H1 (cell line): ENCODE data around the gene MRPL17. TPM values are rescaled to one million over a fixed set of nuclear protein-coding genes. Genes with fewer than 3 reads are reported as not detected.

ENCODE experiments used
- CTCF ChIA-PET: fragments of 300-600 bp; sonication (Branson Sonifier 250); formaldehyde crosslinking; loops from one replicate; lab custom pipeline; 2021; ENCODE audit not compliant: partially characterized antibody; lab: Charles Lee
- POLR2A ChIA-PET: fragments of 300-600 bp; sonication (Branson Sonifier 250); formaldehyde crosslinking; loops from one replicate; lab custom pipeline; 2021; ENCODE audit warnings: inconsistent platforms; ENCODE audit not compliant: partially characterized antibody; lab: Charles Lee
- DNase-seq, 2 experiments: peaks; one replicate each; pipeline versions ENCODE4 v3.0.0 to v3.0.0-alpha.2; 2010 to 2022; ENCODE audit warnings: low spot score in 2 of 2, low read depth in 1 of 2, mixed read lengths in 1 of 2
- FAIRE-seq: peaks from 2 replicates; lab custom pipeline; 2011; peaks lifted over from hg19 to GRCh38; lab: Jason Lieb, UNC
- H2AFZ ChIP-seq: 2 replicates; pipeline ENCODE4 v1.8.1; 2012; ENCODE audit warnings: low read length, inconsistent platforms
- H2AK5ac ChIP-seq: 2 replicates; pipeline ENCODE4 v1.6.1; 2013; ENCODE audit warnings: low read depth, low read length
- H2BK120ac ChIP-seq: replicated peaks from 2 replicates; pipeline ENCODE3; 2013; ENCODE audit warnings: low read depth, low read length, inconsistent platforms
- H2BK12ac ChIP-seq: 2 replicates; pipeline ENCODE4 v1.6.1; 2013; ENCODE audit warnings: low read depth, low read length
- H2BK15ac ChIP-seq: 2 replicates; pipeline ENCODE4 v1.6.1; 2013; ENCODE audit warnings: low read length
- H2BK20ac ChIP-seq: 2 replicates; pipeline ENCODE4 v1.6.1; 2013; ENCODE audit warnings: low read length
- H2BK5ac ChIP-seq: 2 replicates; pipeline ENCODE4 v1.6.1; 2013; ENCODE audit warnings: low read depth, low read length
- H3K14ac ChIP-seq: 2 replicates; pipeline ENCODE4 v1.6.1; 2013; ENCODE audit warnings: inconsistent platforms; ENCODE audit not compliant: insufficient read length
- H3K18ac ChIP-seq: 2 replicates; pipeline ENCODE4 v1.6.1; 2013; ENCODE audit warnings: low read length; ENCODE audit errors: extremely low read depth
- H3K23ac ChIP-seq: 2 replicates; pipeline ENCODE4 v1.6.1; 2013; ENCODE audit warnings: inconsistent platforms; ENCODE audit not compliant: insufficient read length
- H3K23me2 ChIP-seq: 2 replicates; pipeline ENCODE4 v1.6.1; 2013; ENCODE audit warnings: low read depth, low read length
- H3K27ac ChIP-seq: 2 replicates; pipeline ENCODE4 v1.6.1; 2011; ENCODE audit warnings: low read depth, low read length, inconsistent platforms
- H3K27me3 ChIP-seq, 4 experiments: replicated peaks in 1 of 4; 1 replicate in 1 of 4; 2 replicates in 3 of 4; pipeline versions ENCODE4 v1.6.1 to v1.8.1; 2011 to 2013; ENCODE audit warnings: low read length in 3 of 4, mild to moderate bottlenecking in 3 of 4, inconsistent platforms in 2 of 4, mixed read lengths in 2 of 4, moderate library complexity in 1 of 4; ENCODE audit not compliant: control insufficient read depth in 3 of 4, insufficient read depth in 3 of 4; ENCODE audit errors: extremely low read depth in 1 of 4
- H3K36me3 ChIP-seq, 4 experiments: 2 replicates each; pipeline versions ENCODE4 v1.6.1 to v1.8.1; 2011 to 2013; ENCODE audit warnings: mild to moderate bottlenecking in 4 of 4, low read length in 3 of 4, moderate library complexity in 2 of 4, control low read depth in 1 of 4, inconsistent platforms in 1 of 4; ENCODE audit not compliant: insufficient read depth in 4 of 4, control insufficient read depth in 2 of 4
- H3K4ac ChIP-seq: replicated peaks from 2 replicates; pipeline ENCODE3; 2013; ENCODE audit warnings: low read length, low read depth, mixed read lengths, inconsistent platforms; ENCODE audit not compliant: insufficient read length
- H3K4me1 ChIP-seq, 4 experiments: replicated peaks in 1 of 4; 1 replicate in 1 of 4; 2 replicates in 3 of 4; pipeline versions ENCODE4 v1.6.1 to v1.8.1; 2011 to 2013; ENCODE audit warnings: low read length in 3 of 4, inconsistent platforms in 2 of 4, mixed read lengths in 1 of 4; ENCODE audit not compliant: insufficient read depth in 4 of 4, control insufficient read depth in 3 of 4
- H3K4me2 ChIP-seq, 2 experiments: 2 replicates each; pipeline versions ENCODE4 v1.6.1 to v1.8.1; 2011 to 2013; ENCODE audit warnings: low read depth in 2 of 2, low read length in 2 of 2, control low read depth in 1 of 2, inconsistent platforms in 1 of 2, mild to moderate bottlenecking in 1 of 2; ENCODE audit not compliant: insufficient read depth in 1 of 2
- H3K4me3 ChIP-seq, 4 experiments: fragments of 200-600, 300-600 bp in 1 of 4; sonication (generic), shearing (Covaris generic), sonication (Bioruptor Twin) in 1 of 4; 2 replicates each; pipeline versions ENCODE4 v1.5.1 to v1.8.1; 2011 to 2016; ENCODE audit warnings: low read length in 4 of 4, low read depth in 3 of 4, control low read depth in 2 of 4, inconsistent platforms in 2 of 4, mild to moderate bottlenecking in 2 of 4, mixed read lengths in 1 of 4, moderate library complexity in 1 of 4; ENCODE audit not compliant: insufficient read depth in 2 of 4; ENCODE audit errors: extremely low read depth in 1 of 4
- H3K56ac ChIP-seq: replicated peaks from 2 replicates; pipeline ENCODE3; 2013; ENCODE audit warnings: low read depth, mild to moderate bottlenecking, mixed read lengths, low read length, inconsistent platforms; ENCODE audit not compliant: insufficient read length
- H3K79me1 ChIP-seq: 2 replicates; pipeline ENCODE4 v1.6.1; 2013; ENCODE audit warnings: low read depth, low read length, control low read depth
- H3K79me2 ChIP-seq, 2 experiments: 2 replicates each; pipeline versions ENCODE4 v1.6.1 to v1.8.1; 2012 to 2013; ENCODE audit warnings: low read length in 2 of 2, mild to moderate bottlenecking in 2 of 2, inconsistent platforms in 1 of 2; ENCODE audit not compliant: insufficient read depth in 2 of 2, control insufficient read depth in 1 of 2
- H3K9ac ChIP-seq, 4 experiments: replicated peaks in 1 of 4; 1 replicate in 1 of 4; 2 replicates in 3 of 4; pipeline versions ENCODE4 v1.6.1 to v1.8.1; 2011 to 2013; ENCODE audit warnings: low read depth in 3 of 4, low read length in 3 of 4, control low read depth in 2 of 4, mild to moderate bottlenecking in 2 of 4, moderate library complexity in 2 of 4, inconsistent platforms in 1 of 4; ENCODE audit errors: extremely low read depth in 1 of 4
- H3K9me3 ChIP-seq, 2 experiments: 2 replicates each; pipeline versions ENCODE4 v1.6.1 to v1.8.1; 2012 to 2013; ENCODE audit warnings: mild to moderate bottlenecking in 2 of 2, moderate library complexity in 2 of 2, control low read depth in 1 of 2, inconsistent platforms in 1 of 2, low read depth in 1 of 2, low read length in 1 of 2, mixed read lengths in 1 of 2; ENCODE audit not compliant: insufficient read depth in 2 of 2
- H4K20me1 ChIP-seq, 2 experiments: replicated peaks in 1 of 2; 2 replicates each; pipeline versions ENCODE3 to v1.8.1; 2011 to 2013; ENCODE audit warnings: inconsistent platforms in 2 of 2, low read length in 2 of 2, mild to moderate bottlenecking in 1 of 2; ENCODE audit not compliant: insufficient read depth in 2 of 2, control insufficient read depth in 1 of 2
- H4K5ac ChIP-seq: 2 replicates; pipeline ENCODE4 v1.6.1; 2013; ENCODE audit warnings: low read length, low read depth, mixed read lengths, inconsistent platforms; ENCODE audit not compliant: insufficient read length
- H4K8ac ChIP-seq: 2 replicates; pipeline ENCODE4 v1.8.0; 2013; ENCODE audit warnings: mild to moderate bottlenecking, moderate library complexity, low read length, inconsistent platforms; ENCODE audit not compliant: insufficient read depth; ENCODE audit errors: extremely low read depth
- H4K91ac ChIP-seq: replicated peaks from 2 replicates; pipeline ENCODE3; 2013; ENCODE audit warnings: low read length, mixed read lengths, inconsistent platforms; ENCODE audit not compliant: insufficient read length
- BRCA1 ChIP-seq: IDR thresholded peaks from 2 replicates; pipeline ENCODE4 v1.6.1; 2012; ENCODE audit warnings: low read depth, low read length, improper control_type of control experiment
- CHD1 ChIP-seq: IDR thresholded peaks from 2 replicates; pipeline ENCODE4 v1.6.1; 2012; ENCODE audit warnings: low read depth, low read length, improper control_type of control experiment
- EZH2 ChIP-seq: fragments of 200-600 bp; sonication (generic); IDR thresholded peaks from 2 replicates; pipeline ENCODE4 v1.7.1; 2012; ENCODE audit warnings: low read depth, mild to moderate bottlenecking, moderate library complexity, low read length, inconsistent platforms; ENCODE audit not compliant: severe bottlenecking
- FOSL1 ChIP-seq: IDR thresholded peaks from 2 replicates; pipeline ENCODE4 v1.6.1; 2011; ENCODE audit warnings: mild to moderate bottlenecking, low read depth, low read length, moderate library complexity; ENCODE audit not compliant: insufficient read depth
- HDAC2 ChIP-seq, 2 experiments: fragments of 300-600 bp in 1 of 2; sonication (generic) in 1 of 2; IDR thresholded peaks; 2 replicates each; pipeline ENCODE4 v1.6.1; 2011 to 2012; ENCODE audit warnings: low read depth in 2 of 2, low read length in 2 of 2, mild to moderate bottlenecking in 2 of 2, moderate library complexity in 2 of 2, borderline replicate concordance in 1 of 2, inconsistent platforms in 1 of 2
- JUN ChIP-seq: IDR thresholded peaks from 2 replicates; pipeline ENCODE4 v1.6.1; 2011; ENCODE audit warnings: low read depth, mild to moderate bottlenecking, improper control_type of control experiment, low read length
- KDM5A ChIP-seq: fragments of 200-600 bp; IDR thresholded peaks from 2 replicates; pipeline ENCODE4 v1.7.1; 2012; ENCODE audit warnings: mild to moderate bottlenecking, low read length, inconsistent platforms, mixed read lengths
- TAF7 ChIP-seq: optimal IDR thresholded peaks from 2 replicates; pipeline ENCODE3; 2011; ENCODE audit warnings: low read depth, mild to moderate bottlenecking, inconsistent platforms, low read length, moderate library complexity, borderline replicate concordance
- ZNF274 ChIP-seq: IDR thresholded peaks from 2 replicates; pipeline ENCODE4 v1.7.0; 2012; ENCODE audit warnings: low read length, borderline replicate concordance; ENCODE audit errors: extremely low read depth
- WGBS, 2 experiments: shearing (Covaris generic) in 1 of 2; methylation state at CpG; one replicate each; pipeline versions ENCODE4 v1.1.6 to v1.1.7; 2013 to 2015; ENCODE audit warnings: low lambda C conversion rate in 2 of 2, mixed read lengths in 2 of 2, inconsistent platforms in 1 of 2, low coverage in 1 of 2, missing lambda C conversion rate in 1 of 2; ENCODE audit not compliant: insufficient replicate concordance in 2 of 2, insufficient coverage in 1 of 2, insufficient read length in 1 of 2; ENCODE audit errors: extremely low coverage in 1 of 2, missing lambda C conversion rate in 1 of 2; 5-methylcytosine and 5-hydroxymethylcytosine counted together
- polyA plus RNA-seq, 7 experiments: library from polyadenylated mRNA; depleted of rRNA in 3 of 7; stranded (reverse) in 5 of 7; unstranded in 2 of 7; fragments of >200 nt in 5 of 7; fragments of 200-250 nt in 2 of 7; gene quantifications; 1 replicate in 5 of 7; 2 replicates in 1 of 7; 4 replicates in 1 of 7; pipeline versions ENCODE4 v1.2.1 to v1.2.3, GENCODE V29; 2011 to 2013; ENCODE audit warnings: missing spikeins in 2 of 7, mixed read lengths in 2 of 7
- total RNA-seq: library from RNA; stranded (reverse); fragmentation: NEBNext Ultra II Directional; extraction: Animal tissue kit (Norgen Biotek cat#: 25700); gene quantifications from 2 replicates; pipeline ENCODE4 v1.2.1, GENCODE V29; 2021

MRPL17 gene
- total and polyA plus RNA-seq, 2 of the 8 experiments (the other 6 are each of a cell fraction or from before 2014, with no cell fraction given) = 55.7 to 70.5 TPM

DNA sequence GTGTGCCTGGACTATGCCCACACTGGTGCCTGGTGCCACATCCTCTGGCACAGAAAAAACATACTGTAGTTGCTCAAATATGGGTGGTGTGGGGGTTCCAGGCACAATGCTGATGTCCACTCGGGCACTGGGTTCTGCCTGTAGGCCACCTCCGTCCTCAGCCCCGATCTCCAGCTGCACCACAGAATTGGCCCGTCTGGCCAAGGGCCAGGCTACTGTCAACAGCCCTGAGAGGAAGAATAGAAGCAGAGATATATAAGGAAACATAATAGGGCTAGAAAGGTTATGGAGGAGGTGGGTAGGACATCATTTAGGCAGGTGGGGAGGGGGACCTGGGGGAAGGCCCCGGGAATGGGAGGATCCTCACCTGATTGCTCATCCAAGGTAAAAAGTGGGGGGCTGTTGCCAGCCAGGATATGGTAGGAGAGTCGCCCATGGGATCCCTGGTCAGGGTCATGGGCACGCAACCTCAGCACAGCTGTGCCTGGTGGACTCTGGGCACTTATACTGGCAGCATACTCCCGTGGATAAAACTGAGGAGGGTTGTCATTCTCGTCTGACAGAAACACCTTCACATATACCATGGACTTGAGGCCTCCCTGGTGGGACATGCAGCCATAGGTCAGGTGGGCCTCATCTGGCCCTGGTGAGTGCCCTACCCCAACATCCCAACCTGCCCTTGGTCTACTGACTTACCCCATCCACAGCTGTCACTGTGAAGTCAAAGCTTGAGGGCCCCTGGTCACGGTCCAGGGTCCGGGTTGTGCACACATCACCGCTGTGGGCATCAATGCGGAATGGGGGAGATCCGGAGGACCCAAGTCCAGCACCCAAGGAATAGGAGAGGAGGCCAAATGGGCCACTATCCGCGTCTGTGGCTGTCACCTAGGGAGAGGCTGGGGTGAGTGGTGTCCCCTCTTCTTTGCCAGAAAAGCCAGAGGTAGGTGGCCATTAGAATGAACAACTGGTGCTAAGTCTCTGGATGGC lies 49.4 kb downstream of the MRPL17 start:
- H3K23me2 ChIP-seq = peaks cover 12% of the 10 kb centered on the region
- no peak for FAIRE-seq
- H3K14ac ChIP-seq = no peak overlapping the region
- no peaks in the 10 kb centered on the region for H3K36me3 ChIP-seq
- CTCF ChIA-PET = interaction anchor here (0.9 to 4.6 kb wide), 5 partner anchors 12 to 73 kb away, joined by 3 to 23 read pairs (median 5); partner anchors contain the start of genes TAF10 and TPP1
- POLR2A ChIA-PET = interaction anchor here (1.0 to 1.5 kb wide), 2 partner anchors 10 to 50 kb away, joined by 3 read pairs; partner anchors contain the start of gene MRPL17
- peaks cover 13 to 38% (median 32%) of the 10 kb centered on the region in 4 experiments for H3K27me3 ChIP-seq
- no peak overlapping the region for H3K4me2 ChIP-seq
- no peak overlapping the region for H3K27ac ChIP-seq
- H2BK12ac ChIP-seq = no peak overlapping the region
- H3K56ac ChIP-seq = no peak overlapping the region
- H2AK5ac ChIP-seq = no peak overlapping the region
- H3K79me1 ChIP-seq = no peaks in the 10 kb centered on the region; the same call in 1 of the 2 replicates
- no peak overlapping the region for H4K8ac ChIP-seq
- no peak overlapping the region for H3K4me3 ChIP-seq
- no peak overlapping the region for H3K9ac ChIP-seq
- H3K18ac ChIP-seq = no peak overlapping the region
- H4K5ac ChIP-seq = no peak overlapping the region
- WGBS, 2 experiments = 88% methylated on average over 16 of the region's 16 CpGs; no CpG with 5 or more reads in 1 of the 2 experiments
- no peak overlapping the region for H3K4ac ChIP-seq
- H2BK120ac ChIP-seq = no peak overlapping the region
- no peak overlapping the region for H2AFZ ChIP-seq
- no peak overlapping the region for H2BK5ac ChIP-seq
- H4K20me1 ChIP-seq = peaks cover 5 to 7% of the 10 kb centered on the region in 2 experiments
- no peak overlapping the region for H4K91ac ChIP-seq
- no peak for DNase-seq
- no peaks in the 10 kb centered on the region for H3K79me2 ChIP-seq
- H3K4me1 ChIP-seq = peaks cover 0 to 6% (median 2%) of the 10 kb centered on the region in 4 experiments; a peak in 3 of 7 replicates
- H3K23ac ChIP-seq = no peak overlapping the region
- H2BK20ac ChIP-seq = no peak overlapping the region
- H2BK15ac ChIP-seq = no peak overlapping the region
- no peaks in the 10 kb centered on the region for H3K9me3 ChIP-seq
- no peak for TF ChIP-seq BRCA1
- no peak for TF ChIP-seq JUN
- no peak for TF ChIP-seq FOSL1
- TF ChIP-seq EZH2 = no peak
- TF ChIP-seq ZNF274 = no peak
- no peak for TF ChIP-seq HDAC2 (IDR thresholded peaks at IDR 0.05; ENCODE audit: borderline replicate concordance in 1 of 2, low read depth in 2 of 2, low read length in 2 of 2)
- TF ChIP-seq KDM5A = no peak
- no peak for TF ChIP-seq TAF7
- no peak for TF ChIP-seq CHD1
